NCI-H1105 treated with DMSO at 0.1 percent for 48 hours (cell line): ENCODE measurements around the gene ARMH4.
A peak's percentile ranks its signal among the peaks of the same experiment; 100 is the strongest.

Source experiments
- DNase-seq: peaks from one replicate; lab custom pipeline; 2025; lab: John Stamatoyannopoulos, UW

The ARMH4 gene, protein sequence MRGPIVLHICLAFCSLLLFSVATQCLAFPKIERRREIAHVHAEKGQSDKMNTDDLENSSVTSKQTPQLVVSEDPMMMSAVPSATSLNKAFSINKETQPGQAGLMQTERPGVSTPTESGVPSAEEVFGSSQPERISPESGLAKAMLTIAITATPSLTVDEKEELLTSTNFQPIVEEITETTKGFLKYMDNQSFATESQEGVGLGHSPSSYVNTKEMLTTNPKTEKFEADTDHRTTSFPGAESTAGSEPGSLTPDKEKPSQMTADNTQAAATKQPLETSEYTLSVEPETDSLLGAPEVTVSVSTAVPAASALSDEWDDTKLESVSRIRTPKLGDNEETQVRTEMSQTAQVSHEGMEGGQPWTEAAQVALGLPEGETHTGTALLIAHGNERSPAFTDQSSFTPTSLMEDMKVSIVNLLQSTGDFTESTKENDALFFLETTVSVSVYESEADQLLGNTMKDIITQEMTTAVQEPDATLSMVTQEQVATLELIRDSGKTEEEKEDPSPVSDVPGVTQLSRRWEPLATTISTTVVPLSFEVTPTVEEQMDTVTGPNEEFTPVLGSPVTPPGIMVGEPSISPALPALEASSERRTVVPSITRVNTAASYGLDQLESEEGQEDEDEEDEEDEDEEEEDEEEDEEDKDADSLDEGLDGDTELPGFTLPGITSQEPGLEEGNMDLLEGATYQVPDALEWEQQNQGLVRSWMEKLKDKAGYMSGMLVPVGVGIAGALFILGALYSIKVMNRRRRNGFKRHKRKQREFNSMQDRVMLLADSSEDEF

DNA sequence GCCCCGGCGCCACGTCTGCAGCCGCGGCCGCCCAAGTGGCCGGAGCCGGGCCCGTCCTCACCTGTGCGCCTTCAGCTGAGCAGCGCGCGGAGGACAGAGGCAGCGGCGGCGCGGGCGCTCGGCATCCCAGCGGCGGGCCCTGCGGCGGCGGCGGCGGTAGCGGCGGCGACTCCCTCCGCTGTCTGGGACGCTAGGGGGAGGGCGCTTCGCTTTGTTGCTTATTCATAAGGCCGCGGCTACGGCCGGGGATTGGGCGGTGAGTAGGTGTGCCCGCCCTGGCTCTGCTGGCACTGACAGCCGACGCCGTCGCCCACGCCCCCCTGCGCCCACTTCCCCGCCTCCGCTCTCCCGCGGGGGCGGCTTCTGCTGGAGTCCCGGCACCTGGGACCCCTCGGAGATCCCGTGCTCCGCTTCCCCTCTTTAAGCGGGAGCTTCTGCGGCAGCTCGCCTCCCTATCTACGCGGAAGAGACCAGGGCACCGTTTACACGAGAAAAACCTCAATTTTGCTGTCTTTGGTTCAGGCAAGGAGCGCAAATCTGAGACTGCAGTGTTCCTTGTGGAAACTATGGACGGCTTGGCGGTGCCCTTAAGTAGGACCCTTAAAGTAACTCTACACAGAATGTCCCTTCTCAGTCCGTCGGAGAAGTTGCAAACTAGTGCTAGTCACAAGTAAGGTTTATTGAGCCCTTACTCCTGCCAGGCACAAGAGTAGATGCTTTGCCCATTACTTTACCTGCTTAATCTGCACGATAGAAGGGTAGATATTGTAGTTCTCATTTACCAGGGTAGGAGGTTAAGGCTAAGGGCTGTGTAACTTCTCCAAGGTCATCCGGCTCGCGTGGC, at the start of gene ARMH4:
ARMH4 (minus strand) TSS at position 200 of the 844 bp plus-strand sequence. CDS start 12,855 bp downstream, outside the sequence.
- peak; percentile 86 for DNase-seq

DNA sequence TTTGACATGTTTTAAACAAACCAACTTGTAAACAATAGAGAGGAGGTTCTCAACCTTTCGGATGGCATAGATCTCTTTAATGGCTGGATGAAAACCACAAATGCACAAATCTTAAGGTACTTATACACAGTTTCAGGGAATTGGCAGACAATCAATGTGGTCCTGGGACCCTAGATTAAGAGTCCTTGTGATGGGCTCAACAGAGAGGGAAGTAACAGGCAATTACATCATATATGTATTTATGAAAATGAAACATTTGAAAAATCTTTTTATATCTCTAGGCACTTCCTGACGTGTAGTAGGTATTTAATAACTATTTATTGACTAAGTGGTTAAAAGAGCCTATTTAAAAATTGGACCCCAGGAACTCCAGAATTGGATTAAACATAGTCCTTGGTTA, 48.8 kb upstream of the ARMH4 start:
- DNase-seq: no peak

DNA sequence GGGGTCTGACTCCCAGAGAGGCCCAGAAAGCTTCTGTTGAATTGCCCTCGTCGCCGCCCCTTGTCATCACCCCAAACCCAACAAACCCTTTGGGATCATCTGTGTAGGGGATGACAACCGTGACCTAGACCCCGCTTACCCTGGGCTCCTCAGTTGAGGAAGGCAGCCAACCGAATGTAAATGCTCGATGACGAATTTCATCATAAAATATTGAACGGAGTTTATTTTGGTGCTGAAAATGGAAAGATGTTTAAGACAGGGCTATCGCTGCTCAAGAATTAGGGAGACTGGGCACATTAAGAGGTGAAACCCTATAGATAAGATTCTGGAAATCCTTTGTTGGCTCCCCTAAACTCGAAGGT, 48.4 kb upstream of the ARMH4 start:
- peak; percentile 20 for DNase-seq

DNA sequence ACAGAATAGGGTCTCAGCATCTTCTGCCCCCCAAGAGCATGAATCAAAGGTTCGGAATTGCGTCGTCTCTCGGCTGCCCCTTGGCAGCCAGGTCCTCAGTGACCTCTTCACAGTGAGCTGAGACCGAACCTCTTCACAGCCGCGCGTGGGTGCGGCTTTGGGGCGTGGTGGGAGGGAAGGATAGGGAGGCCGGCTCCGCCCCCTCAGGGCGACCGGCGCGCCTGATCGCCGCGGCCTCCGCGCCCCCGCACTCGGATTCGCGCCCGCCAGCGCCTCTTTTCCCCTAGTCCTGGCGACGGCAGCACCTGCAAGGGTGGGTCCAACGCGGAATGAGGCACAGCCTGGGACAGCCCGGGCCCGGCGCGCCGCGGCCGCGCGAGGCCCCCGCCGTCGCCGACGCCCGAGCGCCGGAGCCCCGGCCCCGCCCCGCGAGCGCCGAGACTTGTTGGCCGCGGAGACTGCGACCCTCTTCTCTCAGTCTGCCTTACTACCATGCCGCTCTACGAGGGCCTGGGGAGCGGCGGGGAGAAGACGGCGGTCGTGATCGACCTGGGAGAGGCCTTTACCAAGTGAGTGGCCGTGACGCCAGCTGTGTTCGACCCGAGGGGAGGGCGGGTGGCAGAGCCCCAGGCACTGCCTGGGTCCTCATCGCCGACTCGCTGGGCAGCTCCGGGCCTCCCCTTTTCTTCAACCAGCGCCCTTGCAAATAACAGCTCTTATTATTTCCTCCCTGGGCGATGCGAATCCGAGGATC, 47.9 kb upstream of the ARMH4 start, which contains the start of gene ACTR10:
ACTR10 (plus strand) TSS at position 424 of the 754 bp plus-strand sequence; CDS start at position 493, 69 bp downstream.
- DNase-seq: peak; percentile 93

DNA sequence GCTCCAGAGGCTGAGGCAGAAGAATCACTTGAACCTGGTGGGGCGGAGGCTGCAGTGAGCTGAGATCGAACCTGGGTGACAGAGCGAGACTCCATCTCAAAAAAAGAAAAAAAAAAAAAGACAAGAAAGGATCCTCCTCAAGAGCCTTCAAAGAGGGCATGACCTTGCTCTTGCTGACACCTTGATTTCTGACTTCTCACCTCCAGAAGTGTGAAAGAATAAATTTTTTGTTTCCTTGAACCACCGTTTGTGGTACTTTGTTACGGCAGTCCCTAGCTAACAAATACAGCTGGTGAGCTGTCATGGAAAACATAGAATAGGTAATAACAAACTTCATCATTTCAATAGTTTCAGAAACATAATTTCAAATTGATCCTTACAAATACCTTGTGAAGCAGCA, 46.1 kb upstream of the ARMH4 start:
- no peak for DNase-seq

DNA sequence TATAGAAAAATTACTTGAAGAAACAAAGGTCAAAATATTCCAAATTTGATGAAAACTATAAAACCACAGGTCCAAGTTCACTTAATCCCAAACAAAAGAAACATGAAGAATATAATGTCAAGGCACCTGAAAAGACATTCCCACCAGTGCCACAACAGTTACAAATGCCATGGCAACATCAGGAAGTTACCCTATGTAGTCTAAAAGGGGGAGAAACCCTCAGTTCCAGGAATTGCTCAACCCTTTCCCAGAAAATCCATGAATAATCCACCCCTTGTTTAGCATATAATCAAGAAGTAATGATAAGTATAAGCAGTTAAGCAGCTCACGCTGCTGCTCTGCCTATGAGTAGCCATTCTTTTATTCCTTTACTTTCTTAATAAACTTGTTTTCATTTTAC, 44.2 kb upstream of the ARMH4 start:
- no peak for DNase-seq

DNA sequence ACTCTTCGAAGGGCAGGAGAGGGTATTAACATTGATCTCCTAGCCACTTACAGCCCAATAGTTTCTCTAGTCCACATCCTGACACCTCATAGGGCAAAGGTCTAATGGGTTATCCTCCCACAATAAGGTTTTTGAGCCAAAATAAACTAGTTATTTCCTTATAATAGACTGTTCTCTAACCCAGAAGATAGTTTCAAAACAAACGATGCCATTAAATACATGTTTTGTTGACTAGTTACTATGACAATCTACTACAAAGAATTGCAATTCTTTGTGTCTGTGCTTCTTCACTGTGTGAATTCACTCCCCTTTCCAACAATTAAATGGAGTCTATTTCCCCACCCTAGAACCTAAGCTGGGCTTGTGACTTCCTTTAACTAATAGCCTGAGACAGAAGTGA, 41.5 kb upstream of the ARMH4 start:
- no peak for DNase-seq

DNA sequence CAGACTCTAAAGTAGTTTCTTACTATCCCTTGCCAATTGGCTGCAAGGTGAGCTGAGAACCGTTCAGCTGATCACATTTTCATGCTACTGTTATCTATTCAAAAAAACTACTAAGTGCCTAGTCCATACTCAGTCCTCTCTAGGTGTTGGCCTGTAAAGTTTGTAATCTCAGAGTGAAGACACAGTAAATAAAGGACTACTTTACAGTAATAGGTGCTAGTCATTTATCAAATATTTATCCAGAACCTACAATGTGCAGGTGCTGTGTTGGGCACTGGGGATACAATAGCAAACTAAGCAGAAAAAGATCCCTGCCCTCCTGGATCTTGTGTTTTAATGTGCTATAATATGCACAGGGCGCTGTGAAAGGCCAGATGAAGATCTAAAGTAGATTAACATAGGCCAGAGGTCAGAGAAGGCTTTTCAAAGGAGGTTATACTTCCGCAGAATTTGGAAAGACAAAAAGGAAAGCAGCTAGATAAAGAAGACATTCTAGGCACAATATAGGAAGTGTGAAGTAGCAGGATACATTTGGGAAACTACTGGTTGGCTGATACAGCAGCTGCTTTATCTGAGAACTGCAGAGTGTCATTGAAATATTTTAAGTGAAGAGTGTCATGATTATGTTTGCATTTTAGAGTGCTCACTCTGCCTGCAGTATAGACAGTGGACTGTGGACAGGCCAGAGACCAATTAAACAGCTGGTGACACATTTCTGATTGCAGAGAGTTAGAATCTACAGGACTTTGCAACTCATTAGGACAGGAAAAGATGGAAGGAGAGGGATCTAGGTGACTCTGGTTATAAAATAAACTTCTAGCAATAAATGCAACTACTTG, 40.0 kb upstream of the ARMH4 start:
- no peak for DNase-seq

DNA sequence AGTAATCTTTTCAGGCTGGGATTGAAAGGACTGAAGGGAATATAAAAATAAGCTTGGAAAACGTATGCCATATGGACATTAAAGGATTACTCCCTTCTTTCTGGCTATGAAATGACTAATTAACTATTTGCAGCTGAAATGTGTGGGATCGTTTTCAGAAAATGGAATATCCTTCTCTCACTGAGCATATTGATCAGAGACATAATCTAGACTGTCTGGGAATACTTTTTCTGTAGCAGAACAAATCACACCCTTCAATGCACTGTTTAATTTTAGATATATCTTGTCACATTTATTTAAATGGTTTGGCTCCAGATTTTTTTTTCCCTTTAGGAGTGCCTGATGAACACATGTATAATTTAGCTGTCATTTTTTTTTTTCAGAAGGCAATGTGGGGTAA, 37.2 kb upstream of the ARMH4 start:
- no peak for DNase-seq

DNA sequence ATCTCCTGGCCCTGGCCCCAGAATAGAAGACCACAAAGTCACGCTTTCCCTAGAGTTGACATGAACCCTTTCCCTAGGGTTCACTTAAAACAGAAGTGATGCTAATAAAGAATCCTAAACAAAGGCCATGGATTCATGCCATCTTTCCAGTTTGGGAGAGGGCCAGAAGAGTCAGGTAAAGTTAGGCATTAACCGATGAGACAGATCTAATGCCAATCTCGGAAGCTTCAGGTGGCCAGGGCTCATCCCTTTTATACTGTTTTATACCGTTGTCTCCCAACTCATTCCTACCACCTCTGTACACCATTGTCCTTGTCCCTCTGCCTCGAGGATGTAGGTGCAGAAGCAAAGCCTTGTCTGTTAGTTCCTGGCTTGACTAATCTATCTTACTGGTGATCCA, 25.1 kb upstream of the ARMH4 start:
- DNase-seq: peak; percentile 13

DNA sequence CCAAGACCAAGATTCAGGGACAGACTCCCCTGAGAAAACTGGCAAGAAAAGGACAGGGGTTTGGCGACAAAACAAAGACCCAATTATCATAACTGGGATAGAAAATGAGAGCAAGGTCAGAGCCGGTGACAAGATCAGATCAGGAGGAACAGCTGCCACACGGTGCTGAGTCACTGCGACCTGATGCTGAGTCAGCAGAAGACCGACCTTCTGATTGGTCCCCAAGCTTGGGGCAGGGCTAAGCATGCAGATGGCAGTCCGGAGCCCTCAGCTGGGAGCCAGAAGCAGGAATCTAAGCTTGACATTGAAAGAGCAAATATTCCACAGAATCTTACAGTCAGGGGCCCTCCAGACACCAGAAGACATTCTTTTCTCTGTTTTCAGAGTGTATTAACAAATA, 19.1 kb upstream of the ARMH4 start:
- DNase-seq: peak; percentile 93

DNA sequence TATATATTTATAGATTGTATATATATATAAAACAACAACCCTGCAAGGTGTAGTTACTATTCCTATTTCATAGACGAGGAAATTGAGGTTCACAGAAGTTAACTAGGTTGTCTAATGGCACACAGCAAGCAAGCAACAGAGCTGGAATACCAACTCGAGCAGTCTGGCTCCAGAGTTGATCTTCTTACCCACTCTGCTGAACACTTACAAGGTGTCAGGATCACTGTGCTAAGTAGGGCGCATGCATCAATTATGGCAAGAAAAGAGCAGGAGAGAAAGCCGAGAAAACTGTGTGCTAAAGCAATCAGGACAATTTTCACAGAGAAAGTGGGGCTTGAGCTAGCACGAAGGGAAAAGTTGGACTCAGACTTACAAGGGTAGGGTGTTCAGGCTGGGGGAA, 15.9 kb upstream of the ARMH4 start:
- no peak for DNase-seq

DNA sequence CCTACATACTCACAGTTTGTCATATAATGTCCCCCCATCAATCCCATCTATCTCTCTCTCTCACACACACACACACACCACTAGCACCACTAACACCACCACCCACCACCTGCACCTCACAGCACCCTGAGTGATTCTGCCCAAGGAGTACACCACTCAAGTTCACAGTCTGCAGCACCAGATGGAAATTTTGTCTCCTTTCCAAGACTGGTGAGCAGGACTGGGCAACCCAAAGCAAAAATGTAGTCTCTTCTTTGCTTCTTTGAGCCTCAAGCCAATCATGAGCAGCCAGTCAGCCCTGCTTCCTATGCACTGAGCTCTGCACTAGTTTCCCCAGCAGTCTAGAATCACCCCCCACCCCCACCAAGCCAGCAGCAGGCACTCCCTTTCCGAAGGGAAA, 15.0 kb upstream of the ARMH4 start:
- no peak for DNase-seq

DNA sequence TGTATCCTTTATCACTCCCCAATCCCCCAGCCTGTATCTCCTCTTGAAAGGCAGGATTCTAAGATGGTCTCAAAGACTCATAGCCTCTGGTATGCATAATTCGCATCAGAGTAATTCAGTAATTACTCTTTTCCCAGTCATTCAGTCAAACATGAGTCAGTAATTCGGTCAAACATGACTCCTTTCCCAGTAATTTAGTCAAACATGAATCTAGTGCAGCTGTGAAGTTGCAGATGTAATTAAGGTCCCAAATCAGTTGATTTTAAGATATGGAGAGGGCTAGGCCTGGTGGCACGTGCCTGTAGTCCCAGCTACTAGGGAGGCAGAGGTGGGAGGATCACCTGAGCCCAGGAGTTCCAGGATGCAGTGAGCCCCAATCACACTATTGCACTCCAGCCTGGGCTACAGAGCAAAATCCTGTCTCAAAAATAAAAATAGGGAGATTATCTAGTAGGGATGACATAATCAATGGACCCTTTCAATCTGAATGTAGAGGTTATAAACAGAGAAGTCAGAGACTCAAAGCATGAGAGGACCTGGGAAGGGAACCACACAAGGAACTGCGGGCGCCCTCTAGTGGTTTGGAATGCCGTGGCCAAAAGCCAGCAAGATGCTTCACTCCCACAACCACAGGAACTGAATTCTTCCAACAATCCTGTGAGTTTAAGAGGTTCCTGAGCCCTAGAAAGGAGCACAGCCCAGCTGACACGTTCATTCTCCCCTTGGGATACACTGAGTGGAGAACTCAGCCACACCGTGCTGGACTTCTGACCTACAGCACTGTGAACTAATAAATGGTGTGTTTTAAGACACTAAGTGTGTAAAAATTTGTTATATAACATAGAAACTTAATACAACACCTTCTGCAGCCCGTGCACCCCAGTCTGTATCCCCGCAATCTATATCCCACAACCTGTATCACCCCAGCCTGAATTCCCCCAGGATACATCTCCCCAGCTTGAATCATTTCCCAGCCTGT, 14.3 kb upstream of the ARMH4 start:
- DNase-seq: peak; percentile 69

DNA sequence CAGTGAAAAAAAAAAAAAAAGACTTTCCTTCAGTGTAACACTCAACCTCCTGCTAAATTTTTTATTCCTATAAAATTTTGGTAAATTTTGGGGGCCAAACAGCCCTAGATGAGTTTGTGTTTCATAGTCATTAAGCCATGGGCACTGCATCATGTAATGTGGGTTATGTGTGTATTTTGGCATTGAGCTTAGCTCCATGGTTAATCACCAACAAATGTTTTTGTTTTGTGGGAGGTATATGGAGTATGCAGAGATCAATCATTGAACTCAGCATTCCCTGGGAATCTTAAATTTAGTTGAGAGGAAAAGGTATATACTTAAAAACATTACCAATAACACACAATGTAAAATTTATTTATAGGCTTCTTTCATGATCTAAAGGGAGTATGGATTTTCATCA, 8.5 kb upstream of the ARMH4 start:
- DNase-seq: no peak

DNA sequence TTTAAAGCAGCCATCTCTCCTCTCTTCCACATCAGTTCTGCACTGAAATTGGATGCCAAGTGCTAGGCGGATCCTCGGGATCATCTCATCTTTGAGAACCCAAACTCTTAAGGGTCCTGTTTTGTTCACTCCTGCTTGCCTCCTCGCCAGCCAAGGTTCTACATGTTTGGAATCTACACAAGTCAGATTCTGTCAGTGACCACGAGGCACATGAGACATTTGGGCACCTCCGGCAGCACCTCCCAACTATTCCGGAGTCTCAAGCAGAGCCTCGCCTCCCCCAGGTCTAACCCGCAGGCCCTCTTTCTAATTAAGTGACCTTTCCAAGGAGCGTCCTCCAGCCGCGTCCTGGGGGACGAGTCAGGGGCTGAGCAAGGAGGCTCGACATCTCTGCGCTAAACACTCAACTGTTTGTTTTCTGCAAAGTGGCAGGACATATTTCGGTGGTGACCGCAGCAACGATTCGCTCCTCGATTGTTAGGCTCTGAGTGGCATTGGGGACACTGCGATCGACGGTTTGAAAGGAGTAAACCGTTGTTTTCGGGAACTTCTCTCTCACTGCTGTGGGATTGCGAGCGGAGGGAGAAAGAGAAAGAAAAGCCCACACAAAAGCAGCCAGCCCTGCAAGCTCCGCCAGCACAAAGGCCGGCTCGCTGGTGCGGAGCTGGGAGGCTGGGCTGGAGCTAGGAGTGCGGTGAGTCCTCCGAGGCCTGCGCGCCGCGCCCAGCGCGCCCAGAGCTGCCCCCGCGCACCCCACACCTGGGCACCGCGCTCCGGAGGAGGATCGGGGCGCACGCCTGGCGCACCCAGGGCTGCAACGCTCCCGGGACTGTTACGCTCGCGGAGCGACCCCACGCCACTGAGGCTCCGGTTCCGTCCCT, 640 bp downstream of the ARMH4 start:
- peak; percentile 53 for DNase-seq

DNA sequence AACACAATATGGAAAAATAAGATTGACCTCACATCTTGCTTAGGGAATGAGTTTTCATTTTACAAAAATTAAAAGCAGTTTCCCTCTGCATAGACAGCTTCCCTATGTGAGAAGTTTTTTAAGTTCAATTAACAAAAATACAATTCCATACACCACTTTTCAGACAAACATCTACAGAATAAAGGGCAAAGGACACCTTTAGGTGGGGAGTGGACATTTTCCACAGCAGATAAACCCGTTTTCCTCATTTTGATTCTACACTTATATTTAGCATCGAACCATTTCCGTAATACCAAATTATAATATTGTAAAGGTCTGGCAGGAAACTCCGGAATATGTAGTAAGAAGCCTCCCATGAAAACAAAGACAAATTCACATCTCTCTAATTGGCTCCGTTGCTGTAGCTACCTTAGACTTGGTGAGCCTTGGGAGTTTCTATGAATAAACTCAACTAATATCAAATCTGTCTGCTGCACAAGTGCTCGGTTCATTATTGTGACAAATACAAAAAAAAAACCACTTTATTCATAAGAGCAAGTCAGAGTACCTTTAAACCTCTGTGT, 1.7 kb downstream of the ARMH4 start:
- DNase-seq: no peak

DNA sequence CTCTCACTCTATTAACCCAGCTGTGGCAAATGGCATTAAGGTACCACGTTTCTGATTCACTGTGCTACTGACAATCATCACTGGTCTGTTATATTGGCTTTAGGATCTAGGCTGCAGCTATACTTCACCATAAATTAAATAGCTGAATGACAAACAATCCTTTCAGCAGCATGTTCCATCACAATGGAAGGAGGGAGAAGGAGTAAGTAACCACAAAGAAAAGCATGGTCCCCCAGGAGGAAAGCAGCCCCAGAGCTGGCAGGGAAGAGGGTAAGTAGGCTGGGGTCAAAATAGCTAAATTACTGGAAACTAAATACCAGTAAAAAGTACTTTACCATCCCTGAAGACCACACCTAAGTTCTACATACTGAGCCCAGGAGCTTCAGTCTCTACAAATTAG, 2.8 kb downstream of the ARMH4 start:
- DNase-seq: no peak
